ENCODE data around the gene DCAF8.

DCAF8 gene

DNA sequence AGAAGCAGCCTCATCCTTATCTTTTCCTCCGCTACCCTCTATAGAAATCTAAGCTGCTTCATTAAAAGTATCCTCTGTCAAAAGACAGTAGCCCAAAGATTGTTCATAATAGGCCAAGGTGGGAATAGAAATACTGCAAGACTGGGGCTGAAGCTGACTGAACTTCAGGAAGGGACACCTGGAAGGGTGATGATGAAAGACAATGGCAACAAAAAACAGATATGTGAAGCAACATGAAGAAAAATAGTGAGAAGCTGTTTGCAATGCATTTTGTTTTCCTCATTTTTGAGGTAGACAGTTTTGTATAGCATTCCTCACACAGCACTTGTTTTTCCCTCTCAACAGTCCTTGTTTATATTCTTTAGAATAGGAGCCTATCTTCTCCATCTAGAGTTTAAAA, 16.9 kb downstream of the DCAF8 start:
- Histone ChIP-seq H3K79me2 (ENCODE audit: insufficient read depth, low read depth) (peaks cover 65% of the 10 kb centered on the region), H4K20me1 (ENCODE audit: insufficient read depth) (no peaks in the 10 kb centered on the region; the same call in 1 of the 2 replicates), H3K36me3 (ENCODE audit: insufficient read depth) (no peaks in the 10 kb centered on the region), H3K9ac (no peak overlapping the region), H3K4me2 (peak overlapping the region; percentile 26; the same call in 1 of the 2 replicates), H2AFZ (ENCODE audit: low read depth) (no peak overlapping the region), H3K27ac (no peak overlapping the region), H3K4me1 (ENCODE audit: low read depth, poor library complexity, severe bottlenecking) (peaks cover 56% of the 10 kb centered on the region), H3K27me3 (ENCODE audit: insufficient read depth, low read depth) (no peaks in the 10 kb centered on the region), H3K4me3 (IDR thresholded peaks at IDR 0.05; ENCODE audit: insufficient read depth, low read depth, low read length) (no peak overlapping the region)
- TF ChIP-seq, protein P1, sequence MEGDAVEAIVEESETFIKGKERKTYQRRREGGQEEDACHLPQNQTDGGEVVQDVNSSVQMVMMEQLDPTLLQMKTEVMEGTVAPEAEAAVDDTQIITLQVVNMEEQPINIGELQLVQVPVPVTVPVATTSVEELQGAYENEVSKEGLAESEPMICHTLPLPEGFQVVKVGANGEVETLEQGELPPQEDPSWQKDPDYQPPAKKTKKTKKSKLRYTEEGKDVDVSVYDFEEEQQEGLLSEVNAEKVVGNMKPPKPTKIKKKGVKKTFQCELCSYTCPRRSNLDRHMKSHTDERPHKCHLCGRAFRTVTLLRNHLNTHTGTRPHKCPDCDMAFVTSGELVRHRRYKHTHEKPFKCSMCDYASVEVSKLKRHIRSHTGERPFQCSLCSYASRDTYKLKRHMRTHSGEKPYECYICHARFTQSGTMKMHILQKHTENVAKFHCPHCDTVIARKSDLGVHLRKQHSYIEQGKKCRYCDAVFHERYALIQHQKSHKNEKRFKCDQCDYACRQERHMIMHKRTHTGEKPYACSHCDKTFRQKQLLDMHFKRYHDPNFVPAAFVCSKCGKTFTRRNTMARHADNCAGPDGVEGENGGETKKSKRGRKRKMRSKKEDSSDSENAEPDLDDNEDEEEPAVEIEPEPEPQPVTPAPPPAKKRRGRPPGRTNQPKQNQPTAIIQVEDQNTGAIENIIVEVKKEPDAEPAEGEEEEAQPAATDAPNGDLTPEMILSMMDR (conservative IDR thresholded peaks at IDR 0.05; ENCODE audit: low read depth, low read length) = no peak

DNA sequence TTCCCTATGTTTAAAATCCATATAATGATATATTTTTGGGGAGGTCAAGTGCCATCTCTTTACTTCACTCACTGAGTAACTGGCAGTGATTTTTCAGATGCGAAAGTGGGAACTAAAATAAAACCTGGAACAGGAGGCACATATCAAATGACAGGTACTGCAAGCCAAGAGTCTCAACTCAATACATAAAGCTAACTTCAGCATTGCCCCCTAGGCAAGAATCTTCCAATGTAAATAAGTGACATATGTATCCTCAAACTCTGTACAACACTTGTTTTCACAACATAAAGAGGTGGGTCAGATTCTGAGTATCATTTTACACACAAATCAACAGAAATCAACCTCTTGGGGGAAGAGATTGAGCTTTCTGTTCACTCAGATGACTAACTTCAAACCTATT, 18.1 kb downstream of the DCAF8 start:
- H2AFZ ChIP-seq (ENCODE audit: low read depth) = no peak overlapping the region
- TF ChIP-seq, protein P1 (conservative IDR thresholded peaks at IDR 0.05; ENCODE audit: low read depth, low read length) = no peak
- H3K36me3 ChIP-seq (ENCODE audit: insufficient read depth) = peaks cover 6% of the 10 kb centered on the region; the same call in 1 of the 2 replicates
- H3K27ac ChIP-seq = no peak overlapping the region
- peaks cover 53% of the 10 kb centered on the region for H3K79me2 ChIP-seq (ENCODE audit: insufficient read depth, low read depth)
- H3K4me1 ChIP-seq (ENCODE audit: low read depth, poor library complexity, severe bottlenecking) = peaks cover 55% of the 10 kb centered on the region
- no peaks in the 10 kb centered on the region; the same call in 1 of the 2 replicates for H4K20me1 ChIP-seq (ENCODE audit: insufficient read depth)
- no peak overlapping the region for H3K4me2 ChIP-seq
- H3K4me3 ChIP-seq (IDR thresholded peaks at IDR 0.05; ENCODE audit: insufficient read depth, low read depth, low read length) = no peak overlapping the region
- no peak overlapping the region for H3K9ac ChIP-seq
- no peaks in the 10 kb centered on the region for H3K27me3 ChIP-seq (ENCODE audit: insufficient read depth, low read depth)

DNA sequence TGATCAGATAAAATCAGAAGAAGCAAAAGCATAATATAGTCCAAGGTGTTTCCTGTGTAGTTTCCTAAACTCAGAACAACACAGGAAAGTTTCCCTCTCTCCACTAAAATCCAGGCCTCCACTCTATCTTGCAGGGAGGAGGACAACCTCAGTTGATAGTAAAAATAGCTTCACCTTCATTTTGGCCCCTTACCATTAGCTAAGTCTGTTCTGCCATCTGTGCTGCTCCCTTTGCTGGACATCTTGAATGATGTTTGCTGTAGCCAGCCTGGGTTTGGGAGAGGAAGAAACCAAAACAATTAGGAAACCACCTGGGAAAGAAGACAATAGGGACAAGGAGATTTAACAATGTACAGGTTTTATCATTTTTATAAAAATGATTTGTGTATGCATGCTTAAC, 18.6 kb downstream of the DCAF8 start:
- peaks cover 7% of the 10 kb centered on the region; the same call in 1 of the 2 replicates for H3K36me3 ChIP-seq (ENCODE audit: insufficient read depth)
- H3K4me3 ChIP-seq (IDR thresholded peaks at IDR 0.05; ENCODE audit: insufficient read depth, low read depth, low read length) = no peak overlapping the region
- H3K9ac ChIP-seq = no peak overlapping the region
- H3K27ac ChIP-seq = no peak overlapping the region; the same call in 1 of the 2 replicates
- H2AFZ ChIP-seq (ENCODE audit: low read depth) = no peak overlapping the region
- H3K4me1 ChIP-seq (ENCODE audit: low read depth, poor library complexity, severe bottlenecking) = peaks cover 55% of the 10 kb centered on the region
- peaks cover 48% of the 10 kb centered on the region for H3K79me2 ChIP-seq (ENCODE audit: insufficient read depth, low read depth)
- H3K4me2 ChIP-seq = no peak overlapping the region
- TF ChIP-seq, protein P1 (conservative IDR thresholded peaks at IDR 0.05; ENCODE audit: low read depth, low read length) = no peak
- H3K27me3 ChIP-seq (ENCODE audit: insufficient read depth, low read depth) = no peaks in the 10 kb centered on the region
- H4K20me1 ChIP-seq (ENCODE audit: insufficient read depth) = no peaks in the 10 kb centered on the region; the same call in 1 of the 2 replicates

DNA sequence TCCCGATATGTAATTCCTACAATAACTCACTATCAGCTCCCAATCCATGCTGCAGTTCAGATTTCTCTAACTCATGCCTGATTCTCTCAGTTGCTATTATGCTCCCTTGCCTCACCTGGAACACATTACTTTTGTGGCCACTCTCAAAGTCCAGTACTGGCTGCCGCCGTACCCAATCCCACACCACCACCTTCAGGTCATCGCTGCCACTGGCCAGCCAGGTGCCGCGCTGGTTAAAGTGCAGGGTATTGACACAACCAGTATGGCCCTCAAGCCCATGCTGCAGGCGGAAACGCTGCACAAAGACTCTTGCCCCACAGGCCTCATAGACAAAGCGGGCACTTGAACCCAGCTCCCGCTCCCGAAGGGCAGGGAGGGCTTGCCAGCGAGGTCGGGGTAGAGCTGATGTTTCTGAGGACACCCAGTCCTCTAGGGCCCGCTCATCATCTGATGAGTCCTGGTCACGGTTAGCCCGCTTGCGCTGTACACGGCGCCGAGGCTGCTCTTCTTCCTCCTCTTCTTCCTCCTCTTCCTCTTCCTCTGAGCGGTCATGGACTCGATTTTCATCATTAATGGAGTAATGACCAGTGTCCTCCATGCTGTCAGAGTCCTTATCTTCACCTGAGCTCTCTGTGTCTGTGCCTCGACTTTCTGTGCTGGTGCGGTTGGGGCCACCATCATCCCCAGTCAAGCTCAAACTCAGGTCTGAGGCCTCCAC, 22.6 kb downstream of the DCAF8 start:
- TF ChIP-seq, protein P1 (conservative IDR thresholded peaks at IDR 0.05; ENCODE audit: low read depth, low read length) = no peak
- Histone ChIP-seq H3K9ac (no peak overlapping the region), H2AFZ (ENCODE audit: low read depth) (no peak overlapping the region), H3K27me3 (ENCODE audit: insufficient read depth, low read depth) (no peaks in the 10 kb centered on the region), H3K27ac (no peak overlapping the region), H3K4me1 (ENCODE audit: low read depth, poor library complexity, severe bottlenecking) (peaks cover 47% of the 10 kb centered on the region), H3K4me2 (no peak overlapping the region; the same call in 1 of the 2 replicates), H4K20me1 (ENCODE audit: insufficient read depth) (no peaks in the 10 kb centered on the region), H3K79me2 (ENCODE audit: insufficient read depth, low read depth) (peaks cover 8% of the 10 kb centered on the region; the same call in 1 of the 2 replicates), H3K4me3 (IDR thresholded peaks at IDR 0.05; ENCODE audit: insufficient read depth, low read depth, low read length) (no peak overlapping the region), H3K36me3 (ENCODE audit: insufficient read depth) (peaks cover 25% of the 10 kb centered on the region; the same call in 1 of the 2 replicates)

Data from KMS-11 (cell line).